Loucy (cell line): ENCODE measurements around the gene ETNK2.

Experiments
- H2AFZ ChIP-seq: fragments of 200-600 bp; sonication (generic); 2 replicates; pipeline ENCODE4 v1.6.0; 2016; ENCODE audit warnings: antibody characterized with exemption, mild to moderate bottlenecking, low read length, moderate library complexity
- H3F3A ChIP-seq: fragments of 200-600 bp; 2 replicates; pipeline ENCODE4 v1.6.0; 2016; ENCODE audit warnings: antibody characterized with exemption, low read depth, mild to moderate bottlenecking
- H3K27me3 ChIP-seq: fragments of 200-600 bp; sonication (generic); 2 replicates; pipeline ENCODE4 v1.6.1; 2014; ENCODE audit warnings: low read length, mild to moderate bottlenecking; ENCODE audit not compliant: insufficient read depth, poor library complexity, severe bottlenecking
- H3K36me3 ChIP-seq: fragments of 200-600 bp; sonication (generic); 2 replicates; pipeline ENCODE4 v1.6.1; 2016; ENCODE audit warnings: low read length; ENCODE audit not compliant: insufficient read depth
- H3K4me1 ChIP-seq: fragments of 200-600 bp; sonication (generic); 2 replicates; pipeline ENCODE4 v1.5.1; 2014; ENCODE audit warnings: low read length, mild to moderate bottlenecking; ENCODE audit not compliant: insufficient read depth, poor library complexity, severe bottlenecking
- H3K4me2 ChIP-seq: fragments of 200-600 bp; sonication (generic); 2 replicates; pipeline ENCODE4 v1.6.0; 2014; ENCODE audit warnings: antibody characterized with exemption, low read length, low read depth, mild to moderate bottlenecking; ENCODE audit not compliant: poor library complexity, severe bottlenecking
- H3K4me3 ChIP-seq: fragments of 200-600 bp; sonication (generic); 2 replicates; pipeline ENCODE4 v1.5.1; 2014; ENCODE audit warnings: low read length, mild to moderate bottlenecking, mixed read lengths; ENCODE audit not compliant: poor library complexity, severe bottlenecking
- H3K79me2 ChIP-seq: fragments of 200-600 bp; sonication (generic); 2 replicates; pipeline ENCODE4 v1.6.1; 2014; ENCODE audit warnings: low read length; ENCODE audit not compliant: insufficient read depth
- H3K9ac ChIP-seq: fragments of 200-600 bp; sonication (generic); 2 replicates; pipeline ENCODE4 v1.6.0; 2014; ENCODE audit warnings: mild to moderate bottlenecking, low read depth, low read length, moderate library complexity; ENCODE audit not compliant: poor library complexity, severe bottlenecking
- H3K9me2 ChIP-seq: fragments of 200-600 bp; sonication (generic); replicated peaks from 2 replicates; pipeline ENCODE4 v1.6.1; 2016; ENCODE audit warnings: low read depth, low read length, mixed read lengths
- H3K9me3 ChIP-seq: fragments of 200-600 bp; sonication (generic); 2 replicates; pipeline ENCODE4 v1.6.1; 2014; ENCODE audit warnings: mild to moderate bottlenecking, antibody characterized with exemption, low read length, low read depth; ENCODE audit not compliant: insufficient read depth
- H4K20me1 ChIP-seq: fragments of 200-600 bp; sonication (generic); 2 replicates; pipeline ENCODE4 v1.6.0; 2014; ENCODE audit warnings: antibody characterized with exemption, low read length, mild to moderate bottlenecking; ENCODE audit not compliant: insufficient read depth, poor library complexity, severe bottlenecking
- EZH2phosphoT487 ChIP-seq: fragments of 200-600 bp; IDR thresholded peaks from 2 replicates; pipeline ENCODE4 v1.6.1; 2018; ENCODE audit warnings: antibody characterized with exemption, mild to moderate bottlenecking, moderate library complexity, borderline replicate concordance
- TF ChIP-seq, protein P1 (sequence below): fragments of 200-600 bp; sonication (generic); conservative IDR thresholded peaks from 2 replicates; pipeline ENCODE4 v1.5.1; 2014; ENCODE audit warnings: mild to moderate bottlenecking, antibody characterized with exemption, low read length

The ETNK2 gene

DNA sequence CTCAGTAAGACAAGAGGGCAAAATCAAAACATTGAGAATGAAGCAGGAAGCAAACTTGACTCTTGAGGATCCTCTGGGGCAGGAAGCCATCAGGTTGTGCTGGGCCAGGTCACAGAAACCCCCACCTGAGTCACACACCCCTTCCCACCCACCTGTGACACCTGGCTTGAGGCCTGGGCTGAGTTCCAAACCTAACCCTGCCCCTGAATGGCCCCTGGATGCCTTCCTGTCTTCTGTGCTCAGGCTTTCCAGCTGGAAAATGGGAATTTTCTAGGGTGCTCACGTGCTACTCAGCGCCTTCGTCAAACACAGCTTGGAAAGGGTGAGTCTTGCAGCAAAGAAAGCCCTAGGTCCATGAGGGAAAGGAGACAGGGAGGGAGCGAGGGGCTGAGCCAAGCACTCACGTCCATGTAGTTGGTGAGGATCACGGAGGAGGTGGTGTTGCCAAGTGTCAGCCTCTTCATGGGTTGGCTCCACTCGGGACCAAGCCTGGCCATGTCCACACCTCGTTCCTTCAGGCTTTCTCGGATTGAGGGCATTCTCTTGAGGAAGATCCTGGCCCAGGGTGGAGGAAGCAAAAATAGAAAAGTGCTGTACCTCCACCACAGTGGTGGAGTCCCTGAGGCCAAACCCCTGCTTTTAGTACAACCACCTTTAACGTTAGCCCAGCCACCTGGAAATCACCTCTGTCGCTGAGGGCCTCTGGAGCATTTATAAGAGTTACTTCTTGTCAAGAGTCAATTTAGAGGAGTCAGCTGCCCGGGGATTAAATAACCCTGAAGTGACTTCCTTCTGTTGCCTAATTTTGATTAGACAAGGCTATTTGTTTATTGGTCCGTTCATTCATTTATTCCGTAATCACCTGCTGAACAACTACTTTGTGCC is 10.0 kb upstream of the ETNK2 start:
- Histone ChIP-seq H4K20me1 (no peaks in the 10 kb centered on the region), H3K9ac (no peak overlapping the region), H3K4me2 (no peak overlapping the region), H3K27me3 (no peaks in the 10 kb centered on the region), H3K79me2 (no peaks in the 10 kb centered on the region), H2AFZ (no peak overlapping the region), H3K36me3 (no peaks in the 10 kb centered on the region), H3K9me3 (no peaks in the 10 kb centered on the region), H3K4me3 (no peak overlapping the region), H3K4me1 (no peaks in the 10 kb centered on the region), H3F3A (no peaks in the 10 kb centered on the region), H3K9me2 (no peaks in the 10 kb centered on the region)
- TF ChIP-seq, protein P1, sequence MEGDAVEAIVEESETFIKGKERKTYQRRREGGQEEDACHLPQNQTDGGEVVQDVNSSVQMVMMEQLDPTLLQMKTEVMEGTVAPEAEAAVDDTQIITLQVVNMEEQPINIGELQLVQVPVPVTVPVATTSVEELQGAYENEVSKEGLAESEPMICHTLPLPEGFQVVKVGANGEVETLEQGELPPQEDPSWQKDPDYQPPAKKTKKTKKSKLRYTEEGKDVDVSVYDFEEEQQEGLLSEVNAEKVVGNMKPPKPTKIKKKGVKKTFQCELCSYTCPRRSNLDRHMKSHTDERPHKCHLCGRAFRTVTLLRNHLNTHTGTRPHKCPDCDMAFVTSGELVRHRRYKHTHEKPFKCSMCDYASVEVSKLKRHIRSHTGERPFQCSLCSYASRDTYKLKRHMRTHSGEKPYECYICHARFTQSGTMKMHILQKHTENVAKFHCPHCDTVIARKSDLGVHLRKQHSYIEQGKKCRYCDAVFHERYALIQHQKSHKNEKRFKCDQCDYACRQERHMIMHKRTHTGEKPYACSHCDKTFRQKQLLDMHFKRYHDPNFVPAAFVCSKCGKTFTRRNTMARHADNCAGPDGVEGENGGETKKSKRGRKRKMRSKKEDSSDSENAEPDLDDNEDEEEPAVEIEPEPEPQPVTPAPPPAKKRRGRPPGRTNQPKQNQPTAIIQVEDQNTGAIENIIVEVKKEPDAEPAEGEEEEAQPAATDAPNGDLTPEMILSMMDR = no peak
- no peak for TF ChIP-seq EZH2phosphoT487

DNA sequence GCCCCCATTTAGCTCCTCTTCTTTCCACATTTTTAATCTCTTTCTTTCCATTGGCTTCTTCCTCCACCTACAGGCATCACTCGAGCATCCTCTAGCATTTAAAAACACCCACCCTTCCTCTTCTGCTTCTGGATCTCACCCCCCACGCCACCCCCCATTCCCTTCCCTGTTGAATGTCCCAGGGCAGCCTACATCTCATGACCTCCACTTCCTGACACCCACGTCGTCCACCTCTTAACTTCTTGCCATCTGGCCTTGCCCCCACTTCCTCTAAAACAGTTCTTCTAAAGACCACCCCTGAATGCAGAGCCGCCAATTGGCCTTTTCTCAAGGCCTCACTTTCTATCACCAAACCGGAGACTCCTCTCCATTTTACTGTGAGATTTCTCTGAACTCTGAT is 6.1 kb upstream of the ETNK2 start:
- H3K4me1 ChIP-seq = no peaks in the 10 kb centered on the region
- H3K4me3 ChIP-seq = no peak overlapping the region
- no peaks in the 10 kb centered on the region for H3K9me2 ChIP-seq
- H3K9ac ChIP-seq = no peak overlapping the region
- no peaks in the 10 kb centered on the region for H3K79me2 ChIP-seq
- H3K9me3 ChIP-seq = no peaks in the 10 kb centered on the region
- no peak overlapping the region for H3K4me2 ChIP-seq
- no peaks in the 10 kb centered on the region for H3K27me3 ChIP-seq
- H2AFZ ChIP-seq = no peak overlapping the region
- H3K36me3 ChIP-seq = no peaks in the 10 kb centered on the region
- no peak for TF ChIP-seq EZH2phosphoT487
- H4K20me1 ChIP-seq = no peaks in the 10 kb centered on the region
- no peaks in the 10 kb centered on the region for H3F3A ChIP-seq

DNA sequence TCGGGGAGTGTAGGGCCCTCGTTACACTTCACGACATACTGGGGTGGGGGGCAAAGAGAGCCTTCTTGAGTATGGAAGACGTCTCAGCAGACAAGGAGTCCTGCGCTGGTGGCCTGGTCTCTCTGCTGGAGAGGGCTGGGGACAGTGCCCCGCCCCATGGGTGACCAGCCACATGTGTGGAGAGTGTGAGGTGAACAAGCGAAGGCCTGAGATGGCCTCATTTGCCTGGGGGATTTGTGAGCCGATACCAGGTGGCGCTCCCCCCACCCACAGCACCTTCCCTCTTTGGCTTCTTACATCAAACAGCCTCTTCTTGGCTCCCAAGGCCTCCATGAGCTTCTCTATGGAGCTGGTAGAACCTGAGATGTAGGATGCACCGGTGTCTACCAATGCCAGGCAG is 4.0 kb upstream of the ETNK2 start:
- no peak overlapping the region for H3K9ac ChIP-seq
- H3K4me3 ChIP-seq = no peak overlapping the region
- no peaks in the 10 kb centered on the region for H3K9me2 ChIP-seq
- H3F3A ChIP-seq = no peaks in the 10 kb centered on the region
- H3K27me3 ChIP-seq = no peaks in the 10 kb centered on the region
- no peak overlapping the region for H2AFZ ChIP-seq
- no peaks in the 10 kb centered on the region for H3K79me2 ChIP-seq
- no peaks in the 10 kb centered on the region for H3K9me3 ChIP-seq
- peaks cover 4% of the 10 kb centered on the region for H3K4me1 ChIP-seq
- H3K36me3 ChIP-seq = no peaks in the 10 kb centered on the region
- TF ChIP-seq, protein P1 = no peak
- no peaks in the 10 kb centered on the region for H4K20me1 ChIP-seq
- no peak overlapping the region for H3K4me2 ChIP-seq
